ENCODE data around the gene ALDH1B1.

Gene ALDH1B1

DNA sequence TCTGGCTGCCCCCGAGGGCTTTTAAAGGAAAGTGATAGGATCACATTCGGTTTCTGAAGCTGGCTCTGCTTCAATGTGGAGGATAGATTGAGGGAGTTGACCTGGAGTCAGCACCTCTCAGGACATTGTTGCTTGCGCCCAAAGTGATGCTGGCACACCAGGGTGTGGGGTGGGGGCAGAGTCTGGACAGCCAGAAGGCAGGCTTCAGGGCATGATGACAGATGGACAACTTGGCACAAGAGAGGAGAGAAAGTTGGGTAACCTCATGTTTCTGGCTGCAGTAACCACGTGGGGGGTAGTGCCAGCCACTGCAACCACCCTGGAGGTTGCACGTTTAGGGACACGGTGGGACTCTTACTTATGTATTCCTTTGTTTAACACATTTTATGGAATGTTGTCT is 9.5 kb downstream of the ALDH1B1 start:
- ATAC-seq (ENCODE audit: insufficient read depth, low read depth) (no peak), DNase-seq (no peak)
- Histone ChIP-seq H4K20me1 (ENCODE audit: insufficient read depth, low read length) (no peaks in the 10 kb centered on the region), H3K36me3 (ENCODE audit: insufficient read depth, low read length) (peaks cover 9% of the 10 kb centered on the region), H3K27ac (ENCODE audit: low read length) (no peak overlapping the region), H3K4me3 (ENCODE audit: low read depth in 1 of 2, low read length in 2 of 2) (no peak overlapping the region), H2AFZ (ENCODE audit: low read depth, low read length) (no peak overlapping the region), H3K27me3 (ENCODE audit: insufficient read depth, low read length, poor library complexity) (no peaks in the 10 kb centered on the region), H3K4me1 (ENCODE audit: insufficient read depth, low read length) (no peaks in the 10 kb centered on the region), H3K9me3 (ENCODE audit: insufficient read depth, low read length, severe bottlenecking) (no peaks in the 10 kb centered on the region), H3K9ac (ENCODE audit: low read depth, low read length) (no peak overlapping the region), H3K79me2 (ENCODE audit: insufficient read depth, low read length) (no peaks in the 10 kb centered on the region), H3K4me2 (ENCODE audit: insufficient read depth, low read length) (no peak overlapping the region)
- TF ChIP-seq CTCF (IDR thresholded peaks at IDR 0.05; ENCODE audit: borderline replicate concordance, extremely low read depth, low read length, poor library complexity, severe bottlenecking) (no peak), EZH2 (IDR thresholded peaks at IDR 0.05; ENCODE audit: borderline replicate concordance, low read depth, low read length, severe bottlenecking) (no peak)

GRCh38 chr9:38404314-38404713 is 11.8 kb downstream of the ALDH1B1 start:
- H3K27ac ChIP-seq (ENCODE audit: low read length): no peak overlapping the region
- no peaks in the 10 kb centered on the region for H3K36me3 ChIP-seq (ENCODE audit: insufficient read depth, low read length)
- H4K20me1 ChIP-seq (ENCODE audit: insufficient read depth, low read length): no peaks in the 10 kb centered on the region
- no peaks in the 10 kb centered on the region for H3K4me1 ChIP-seq (ENCODE audit: insufficient read depth, low read length)
- no peak for DNase-seq
- no peak for TF ChIP-seq CTCF (IDR thresholded peaks at IDR 0.05; ENCODE audit: borderline replicate concordance, extremely low read depth, low read length, poor library complexity, severe bottlenecking)
- no peak for TF ChIP-seq EZH2 (IDR thresholded peaks at IDR 0.05; ENCODE audit: borderline replicate concordance, low read depth, low read length, severe bottlenecking)
- H3K79me2 ChIP-seq (ENCODE audit: insufficient read depth, low read length): no peaks in the 10 kb centered on the region
- H3K9ac ChIP-seq (ENCODE audit: low read depth, low read length): no peak overlapping the region
- no peaks in the 10 kb centered on the region for H3K27me3 ChIP-seq (ENCODE audit: insufficient read depth, low read length, poor library complexity)
- no peak overlapping the region for H3K4me2 ChIP-seq (ENCODE audit: insufficient read depth, low read length)
- H3K4me3 ChIP-seq (ENCODE audit: low read depth in 1 of 2, low read length in 2 of 2): no peak overlapping the region
- no peak for ATAC-seq (ENCODE audit: insufficient read depth, low read depth)
- no peaks in the 10 kb centered on the region for H3K9me3 ChIP-seq (ENCODE audit: insufficient read depth, low read length, severe bottlenecking)
- H2AFZ ChIP-seq (ENCODE audit: low read depth, low read length): no peak overlapping the region

GRCh38 chr9:38405785-38406184 is 13.3 kb downstream of the ALDH1B1 start:
- Histone ChIP-seq H3K27ac (ENCODE audit: low read length) (no peak overlapping the region), H3K9me3 (ENCODE audit: insufficient read depth, low read length, severe bottlenecking) (no peaks in the 10 kb centered on the region), H3K4me3 (ENCODE audit: low read depth in 1 of 2, low read length in 2 of 2) (no peak overlapping the region), H3K9ac (ENCODE audit: low read depth, low read length) (no peak overlapping the region), H3K27me3 (ENCODE audit: insufficient read depth, low read length, poor library complexity) (no peaks in the 10 kb centered on the region), H3K4me2 (ENCODE audit: insufficient read depth, low read length) (no peak overlapping the region), H3K4me1 (ENCODE audit: insufficient read depth, low read length) (no peaks in the 10 kb centered on the region), H2AFZ (ENCODE audit: low read depth, low read length) (no peak overlapping the region), H3K79me2 (ENCODE audit: insufficient read depth, low read length) (no peaks in the 10 kb centered on the region), H3K36me3 (ENCODE audit: insufficient read depth, low read length) (no peaks in the 10 kb centered on the region), H4K20me1 (ENCODE audit: insufficient read depth, low read length) (no peaks in the 10 kb centered on the region)
- no peak for TF ChIP-seq EZH2 (IDR thresholded peaks at IDR 0.05; ENCODE audit: borderline replicate concordance, low read depth, low read length, severe bottlenecking)
- TF ChIP-seq CTCF (IDR thresholded peaks at IDR 0.05; ENCODE audit: borderline replicate concordance, extremely low read depth, low read length, poor library complexity, severe bottlenecking): no peak
- DNase-seq (no peak), ATAC-seq (ENCODE audit: insufficient read depth, low read depth) (0 out of 3 replicates have a peak, but pooled peaks have one; percentile 33)

All from DND-41 (cell line).